Measurements from ENCODE around the gene S1PR2.
A peak's percentile ranks its signal among the peaks of the same experiment; 100 is the strongest.
"Not testable (repeated sequence)": the region's sequence is repeated elsewhere in the genome, so short reads cannot be mapped to it uniquely, and the experiment has no call there.

S1PR2 gene

DNA sequence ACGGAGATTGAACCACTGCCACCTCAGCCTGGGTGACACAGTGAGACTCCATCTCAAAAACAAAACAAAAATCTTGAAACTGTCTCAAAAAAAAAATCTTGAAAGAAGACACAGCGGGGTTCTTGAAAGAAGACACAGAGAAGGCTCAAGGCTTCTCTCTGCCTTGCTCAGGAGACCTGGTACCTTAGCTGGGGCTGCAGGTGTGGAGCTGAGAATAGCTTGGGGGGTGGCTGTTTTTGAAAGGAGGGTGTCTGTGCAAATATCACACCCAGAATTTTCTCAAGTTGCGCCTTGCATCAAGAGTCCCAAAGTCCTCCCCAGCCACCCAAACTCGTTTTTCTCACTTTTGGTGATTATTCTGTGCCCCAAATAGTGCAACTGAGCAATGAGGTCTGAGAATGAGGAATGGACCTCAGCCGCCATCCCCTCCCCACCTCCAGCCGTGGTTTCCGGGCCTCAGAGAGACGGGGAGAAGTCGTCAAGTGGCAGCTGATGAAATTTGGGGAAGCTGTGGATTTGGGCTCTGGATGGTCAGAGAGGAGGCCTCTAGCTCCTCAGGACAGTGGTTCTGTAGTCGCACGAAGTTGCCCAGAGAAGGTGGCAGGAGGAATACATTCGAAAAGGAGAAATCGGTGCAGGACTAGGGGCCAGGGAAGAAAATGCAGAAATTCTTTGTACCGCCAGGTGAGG is 8.8 kb downstream of the S1PR2 start:
- peak; percentile 5 for DNase-seq

DNA sequence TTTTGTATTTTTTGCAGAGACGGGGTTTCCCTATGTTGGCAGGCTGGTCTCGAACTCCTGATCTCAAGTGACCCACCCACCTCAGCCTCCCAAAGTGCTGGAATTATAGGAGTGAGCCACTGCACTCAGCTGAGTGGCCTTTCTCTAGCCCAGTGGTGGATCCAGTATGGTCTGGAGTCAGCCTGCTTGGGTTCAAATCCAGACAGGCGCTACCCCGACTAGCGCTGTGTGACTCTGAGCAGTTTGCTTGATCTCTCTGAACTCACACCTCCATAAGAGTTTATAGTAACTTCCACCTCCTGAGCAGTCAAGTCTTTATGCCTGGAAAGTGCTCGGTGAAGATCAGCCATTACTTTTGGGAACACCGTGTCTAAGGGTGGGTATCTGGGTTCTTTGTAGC is 10.4 kb downstream of the S1PR2 start:
- no peak for DNase-seq

DNA sequence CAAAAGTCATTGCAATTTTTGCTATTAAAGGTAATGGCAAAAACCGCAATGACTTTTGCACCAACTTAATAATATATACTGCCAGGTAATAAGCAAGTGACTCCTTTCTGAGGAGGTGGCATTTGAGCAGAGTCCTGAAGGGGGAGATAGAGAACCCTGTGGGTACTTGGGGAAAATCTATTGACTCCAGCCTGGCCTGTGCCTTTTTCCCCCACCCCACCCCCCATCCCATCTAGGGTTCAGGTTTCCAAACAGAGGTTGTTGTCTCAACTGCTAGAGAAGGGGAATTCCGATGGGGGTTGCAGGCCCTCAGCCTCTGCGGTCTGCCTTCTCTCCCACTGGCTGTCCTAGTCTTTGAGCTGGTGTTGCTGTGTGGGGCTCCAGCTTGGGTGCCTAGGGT is 11.5 kb downstream of the S1PR2 start:
- no peak for DNase-seq

DNA sequence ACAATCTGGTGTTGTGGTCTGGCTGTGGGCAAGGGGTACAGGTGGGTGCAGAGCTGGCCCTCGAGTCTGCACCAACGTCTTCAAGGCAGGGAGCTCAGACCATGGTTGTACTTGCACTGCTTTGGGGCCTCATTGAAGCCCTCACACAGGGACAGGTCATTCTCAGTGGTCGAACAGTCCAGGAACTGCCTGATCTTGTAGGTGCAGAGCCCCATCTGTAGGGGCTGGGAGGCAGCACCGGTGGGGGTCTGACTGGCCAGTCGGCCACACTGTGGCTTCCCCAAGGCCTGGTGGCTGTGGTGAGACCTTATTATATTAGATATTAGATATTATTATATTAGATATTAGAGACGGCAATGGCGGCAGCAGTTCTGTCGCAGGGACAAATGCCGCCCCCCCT is 14.0 kb downstream of the S1PR2 start:
- DNase-seq = no peak

DNA sequence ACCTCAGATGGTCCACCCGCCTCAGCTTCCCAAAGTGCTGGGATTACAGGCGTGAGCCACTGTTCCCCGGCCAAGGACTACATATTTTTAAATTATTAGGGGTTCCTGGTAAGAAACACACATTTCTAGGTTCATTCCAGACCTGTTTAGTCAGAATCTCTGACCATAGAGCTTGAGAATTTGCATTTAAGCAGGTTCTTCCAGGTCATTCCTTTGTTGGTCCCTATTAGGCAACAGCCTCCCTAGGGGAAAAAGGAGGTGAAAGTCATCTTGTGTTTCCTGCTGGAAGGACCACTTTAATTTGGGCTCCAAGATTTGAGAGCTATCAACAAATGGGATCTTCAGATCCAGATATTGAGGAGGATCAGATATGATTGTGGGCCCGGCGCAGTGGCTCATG is 16.3 kb downstream of the S1PR2 start:
- no peak for DNase-seq

DNA sequence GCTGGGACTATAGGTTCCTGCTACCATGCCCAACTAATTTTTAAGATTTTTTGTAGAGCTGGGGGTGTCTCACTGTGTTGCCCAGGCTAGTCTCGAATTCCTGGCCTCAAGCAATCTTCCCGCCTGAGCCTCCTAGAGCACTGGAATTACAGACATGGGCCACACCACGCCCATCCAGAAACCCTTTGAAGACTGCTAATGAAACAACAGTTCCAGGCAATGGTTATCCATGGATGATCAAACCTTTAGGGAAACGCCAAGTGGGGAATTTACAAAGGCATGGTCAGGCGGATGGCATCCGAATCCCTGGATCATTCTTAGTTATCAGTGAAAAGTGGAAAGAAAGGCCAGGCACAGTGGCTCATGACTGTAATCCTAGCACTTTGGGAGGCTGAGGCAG is 19.4 kb downstream of the S1PR2 start:
- no peak for DNase-seq

DNA sequence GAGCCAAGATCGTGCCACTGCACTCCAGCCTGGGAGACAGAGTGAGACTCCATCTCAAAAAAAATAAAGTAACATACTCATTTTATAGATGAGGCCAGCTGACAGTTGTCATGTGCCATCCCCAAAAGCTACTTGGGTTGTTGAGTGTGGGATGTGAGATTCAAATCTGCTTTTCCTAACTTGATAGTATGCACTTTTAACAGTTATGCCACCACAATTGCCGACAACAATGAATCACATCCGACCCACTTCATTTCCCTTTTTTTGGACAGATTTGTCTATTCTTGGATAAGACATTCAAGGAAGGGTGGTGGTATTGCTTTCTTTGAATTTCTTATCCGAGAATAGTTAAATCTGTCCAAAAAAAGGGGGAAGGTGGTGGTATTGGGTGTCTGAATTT is 20.1 kb downstream of the S1PR2 start:
- no peak for DNase-seq

DNA sequence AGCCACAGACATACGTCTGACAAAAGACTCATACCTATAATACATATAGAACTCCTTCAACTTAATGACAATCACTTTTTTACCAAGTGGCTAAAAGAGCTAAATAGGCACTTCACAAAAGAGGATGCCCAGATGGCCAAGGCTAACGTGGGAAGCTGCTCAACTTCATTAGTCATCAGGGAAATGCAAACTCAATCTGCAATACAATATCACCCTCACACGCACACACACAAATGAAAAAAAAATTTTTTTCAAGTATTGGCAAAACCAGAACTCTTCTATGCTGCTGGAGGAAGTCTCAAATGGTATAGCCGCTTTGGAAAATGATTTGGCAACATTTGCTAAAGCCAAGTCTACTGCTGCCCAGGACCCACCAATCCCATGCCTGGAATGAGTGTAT is 21.8 kb downstream of the S1PR2 start:
- DNase-seq = no peak

DNA sequence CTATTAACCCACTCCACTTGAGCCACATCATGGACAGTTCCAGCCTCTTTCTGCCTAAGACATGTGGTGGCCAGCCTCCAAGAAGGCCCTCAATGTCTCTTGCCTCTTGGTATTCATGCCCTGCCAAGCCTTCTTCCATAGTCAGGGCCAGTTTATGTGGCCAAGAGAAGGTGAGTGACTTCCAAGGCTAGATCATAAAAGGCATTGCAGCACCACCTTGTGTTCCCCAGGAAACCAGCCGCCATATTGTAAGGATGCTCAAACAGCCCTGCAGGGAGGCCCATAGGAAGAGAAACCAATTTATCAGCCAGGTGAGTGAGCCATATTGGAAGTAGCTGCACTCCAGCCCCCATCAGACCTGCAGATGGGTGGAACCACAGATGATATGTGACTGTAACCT is 24.1 kb downstream of the S1PR2 start:
- DNase-seq = no peak

DNA sequence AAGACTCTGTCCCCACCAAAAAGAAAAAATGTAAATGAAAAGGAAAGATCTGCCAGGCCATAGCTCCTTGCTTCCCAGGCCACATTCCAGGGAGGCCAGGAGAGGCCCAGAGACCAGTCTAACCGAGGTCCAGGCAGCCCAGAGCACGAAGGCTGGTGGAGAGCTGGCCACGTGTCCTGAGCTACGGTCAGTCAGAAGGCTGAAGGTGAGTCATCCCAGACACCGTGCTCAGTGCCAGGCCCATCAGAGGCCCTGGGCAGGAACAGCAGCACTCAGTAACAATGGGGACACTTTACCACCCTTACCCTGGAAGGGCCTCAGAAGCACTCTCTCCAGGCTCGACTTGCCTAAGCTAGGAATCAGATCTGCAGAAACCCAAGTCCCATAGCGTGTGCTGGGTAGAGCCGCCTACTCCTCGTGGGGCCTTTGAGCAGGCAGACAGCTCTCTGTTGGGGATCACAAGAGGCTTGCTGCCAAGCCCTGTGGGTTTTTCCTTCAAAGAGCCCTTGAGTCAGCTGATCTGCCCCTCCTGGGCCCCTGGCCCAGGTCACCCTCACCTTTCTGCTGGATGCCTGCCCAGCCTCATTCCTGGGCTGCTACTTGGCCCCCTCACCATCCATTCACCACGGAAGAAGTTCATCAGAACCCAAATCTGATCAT is 24.8 kb downstream of the S1PR2 start:
- no peak for DNase-seq

DNA sequence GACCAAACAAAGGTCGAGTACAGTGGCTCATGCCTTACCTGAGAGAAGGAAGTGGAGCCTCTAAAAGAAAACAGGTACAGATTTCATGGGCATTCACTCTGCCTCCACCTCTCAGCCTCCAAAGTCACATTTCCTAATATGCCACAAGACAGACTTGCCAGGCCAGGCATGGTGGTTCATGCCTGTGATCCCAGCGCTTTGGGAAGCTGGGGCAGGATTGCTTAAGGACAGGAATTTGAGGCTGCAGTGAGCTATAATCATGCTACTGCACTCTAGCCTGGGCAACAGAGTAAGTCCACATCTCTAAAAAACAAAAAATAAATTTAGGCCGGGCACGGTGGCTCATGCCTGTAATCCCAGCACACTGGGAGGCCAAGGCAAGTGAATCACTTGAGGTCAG is 25.5 kb downstream of the S1PR2 start:
- no peak for DNase-seq

DNA sequence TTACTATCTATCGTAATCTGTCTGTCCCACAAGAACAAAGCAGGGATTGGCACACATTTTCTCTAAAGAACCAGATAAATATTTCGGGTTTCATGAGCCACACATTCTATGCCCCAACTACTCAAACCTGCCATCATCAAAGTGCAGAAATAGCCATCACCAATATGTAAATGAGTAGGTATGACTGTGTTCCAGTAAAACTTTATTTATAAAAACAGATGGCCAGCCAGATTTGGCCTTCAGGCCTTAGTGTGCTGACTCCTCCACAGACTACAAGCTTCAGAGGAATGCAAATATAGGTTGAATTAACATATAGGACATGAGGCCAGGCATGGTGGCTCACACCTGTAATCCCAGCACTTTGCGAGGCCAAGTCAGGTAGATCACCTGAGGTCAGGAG is 27.4 kb downstream of the S1PR2 start:
- DNase-seq = no peak

DNA sequence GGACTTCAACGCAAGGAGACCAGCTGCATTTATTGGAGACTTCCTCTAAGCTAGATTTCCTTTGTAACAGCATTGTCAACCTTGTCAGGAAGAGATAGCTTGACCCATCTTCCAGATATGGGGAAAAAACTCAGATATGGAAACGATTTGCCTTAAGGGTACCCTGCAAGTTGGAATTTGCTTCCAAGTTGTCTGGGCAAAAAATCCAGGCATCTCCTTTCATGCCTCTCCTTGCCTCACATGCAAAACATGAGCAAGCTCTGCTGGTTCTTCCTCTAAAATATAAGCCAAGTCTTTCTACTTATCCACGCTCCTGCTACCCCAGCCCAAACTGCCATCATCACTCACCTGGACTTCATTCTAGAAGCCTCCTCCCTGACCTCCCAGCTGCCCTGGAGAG is 30.0 kb downstream of the S1PR2 start:
- no peak for DNase-seq

DNA sequence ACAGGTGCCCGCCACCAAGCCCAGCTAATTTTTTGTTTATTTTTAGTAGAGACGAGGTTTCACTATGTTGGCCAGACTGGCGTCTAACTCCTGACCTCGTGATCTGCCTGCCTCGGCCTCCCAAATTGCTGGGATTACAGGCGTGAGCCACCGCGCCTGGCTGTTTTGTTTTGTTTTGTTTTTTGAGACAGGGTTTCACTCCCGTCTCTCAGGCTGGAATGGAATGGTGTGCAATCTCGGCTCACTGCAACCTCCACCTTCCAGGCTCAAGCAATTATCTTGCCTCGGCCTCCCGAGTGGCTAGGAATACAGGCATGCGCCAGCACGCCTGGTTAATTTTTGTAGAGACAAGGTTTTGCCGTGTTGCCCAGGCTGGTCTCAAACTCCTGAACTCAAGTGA is 31.0 kb downstream of the S1PR2 start:
- DNase-seq = not testable (repeated sequence)

DNA sequence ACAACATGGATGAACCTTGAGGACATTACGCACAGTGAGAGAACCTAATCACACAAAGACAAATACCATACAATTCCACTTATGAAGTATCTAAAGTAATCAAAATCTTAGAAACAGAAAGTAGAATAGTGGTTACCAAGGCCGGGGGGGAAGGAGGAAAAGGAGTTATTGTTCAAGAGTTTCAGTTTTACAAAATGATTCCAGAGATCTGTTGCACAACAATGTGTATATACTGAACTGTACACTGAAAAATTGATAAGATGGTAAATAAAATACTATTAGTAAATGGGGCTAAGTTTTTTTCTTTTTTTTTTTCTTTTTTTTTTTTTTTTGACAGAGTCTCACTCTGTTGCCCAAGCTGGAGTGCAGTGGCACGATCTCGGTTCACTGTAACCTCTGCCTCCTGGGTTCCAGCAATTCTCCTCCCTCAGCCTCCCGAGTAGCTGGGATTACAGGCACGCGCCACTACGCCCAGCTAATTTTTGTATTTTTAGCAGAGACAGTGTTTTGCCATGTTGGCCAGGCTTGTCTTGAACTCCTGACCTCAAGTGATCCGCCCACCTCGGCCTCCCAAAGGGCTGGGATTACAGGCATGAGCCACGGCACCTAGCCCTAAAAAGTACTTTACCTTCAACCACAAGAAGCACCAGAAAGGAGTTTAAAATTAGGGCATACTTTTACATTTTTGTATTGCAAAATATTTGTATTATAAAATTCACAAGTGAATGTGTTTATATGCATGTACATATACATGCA is 32.1 kb downstream of the S1PR2 start:
- DNase-seq = not testable (repeated sequence)

DNA sequence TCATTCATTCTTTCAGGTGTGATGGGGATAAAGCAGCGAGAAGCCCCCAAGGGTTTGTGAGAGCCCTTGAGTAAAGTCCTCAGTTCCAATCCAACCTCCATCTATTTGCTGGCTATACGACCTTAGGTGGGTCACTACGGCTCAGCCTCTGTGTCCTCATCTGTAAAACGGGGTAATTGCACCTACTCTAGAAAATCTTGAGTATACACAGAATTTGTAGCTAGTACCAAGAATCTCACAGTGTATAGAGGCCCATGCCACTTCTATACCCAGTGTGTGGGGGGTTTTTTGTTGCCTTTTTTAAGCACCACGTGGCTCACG is 36.0 kb downstream of the S1PR2 start:
- DNase-seq = no peak

DNA sequence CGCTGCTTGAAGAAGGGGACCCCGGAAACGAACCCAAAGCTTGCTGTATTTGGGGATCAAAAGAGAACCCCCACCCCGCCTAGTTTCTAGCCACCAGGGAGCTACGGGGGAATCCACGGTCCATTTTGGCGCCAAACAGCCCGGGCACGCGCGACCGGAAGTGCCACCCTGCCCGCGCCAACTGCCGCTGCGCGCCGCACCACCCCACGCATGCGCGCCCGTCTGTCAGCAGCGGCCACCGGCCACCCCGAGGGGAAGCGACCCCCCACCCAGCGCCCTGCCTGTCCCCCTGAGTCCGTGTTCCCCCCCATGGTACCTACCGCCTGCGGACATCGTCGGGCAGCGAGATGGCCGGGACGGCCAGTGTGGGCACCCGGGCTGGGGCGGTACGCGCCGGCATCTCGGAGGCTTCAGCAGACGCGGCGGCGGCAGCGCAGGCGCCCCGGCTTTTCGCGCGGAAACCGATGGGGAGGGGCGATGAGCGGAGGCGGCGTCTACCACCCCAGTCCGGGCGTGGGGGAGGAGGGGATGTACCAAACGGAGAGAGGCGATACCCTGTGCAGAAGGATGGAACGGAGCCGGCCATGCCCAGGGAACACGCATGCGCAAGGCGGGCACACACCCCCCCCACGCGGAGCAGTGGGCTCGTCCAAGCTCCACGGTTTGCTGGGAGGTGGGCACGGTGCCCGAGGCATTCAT is 36.5 kb downstream of the S1PR2 start, which contains the start of gene DNMT1:
DNMT1 (minus strand) TSS at position 454 of the 699 bp plus-strand sequence; CDS start at position 400, 54 bp downstream.
- peak; percentile 86 for DNase-seq

DNA sequence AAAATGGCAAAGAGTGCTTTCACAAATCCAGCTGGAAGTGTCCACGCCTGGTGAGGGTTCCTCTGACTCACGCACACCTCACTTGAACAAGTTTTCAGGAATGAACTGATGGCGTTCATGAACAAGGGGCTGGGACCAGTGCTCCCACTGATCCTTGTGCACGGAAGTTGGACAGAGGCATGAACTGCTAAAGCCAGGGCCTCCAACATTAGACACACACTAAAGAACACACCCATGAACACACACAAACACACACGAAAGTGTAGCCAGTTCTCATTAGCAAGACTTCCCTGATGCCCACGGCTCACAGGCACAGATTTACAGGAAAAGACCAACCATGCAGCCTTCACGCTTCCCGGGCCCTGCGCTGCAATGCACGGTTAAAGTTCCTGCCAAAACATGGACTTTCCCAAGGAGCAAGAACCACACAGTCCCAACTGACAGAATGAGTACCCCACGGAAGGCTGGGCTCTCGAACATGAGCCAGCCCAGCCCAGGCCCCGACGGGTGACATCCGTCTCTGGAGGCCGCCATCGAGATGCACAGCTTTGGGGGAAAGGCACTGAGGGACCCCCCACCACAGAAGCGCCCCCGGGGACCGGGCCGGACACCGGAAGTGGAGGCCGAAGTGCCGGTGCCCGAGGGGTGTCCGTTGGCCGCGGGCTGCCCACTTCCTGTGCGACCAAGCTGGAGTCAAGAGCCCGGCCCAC is 37.2 kb downstream of the S1PR2 start:
- no peak for DNase-seq

DNA sequence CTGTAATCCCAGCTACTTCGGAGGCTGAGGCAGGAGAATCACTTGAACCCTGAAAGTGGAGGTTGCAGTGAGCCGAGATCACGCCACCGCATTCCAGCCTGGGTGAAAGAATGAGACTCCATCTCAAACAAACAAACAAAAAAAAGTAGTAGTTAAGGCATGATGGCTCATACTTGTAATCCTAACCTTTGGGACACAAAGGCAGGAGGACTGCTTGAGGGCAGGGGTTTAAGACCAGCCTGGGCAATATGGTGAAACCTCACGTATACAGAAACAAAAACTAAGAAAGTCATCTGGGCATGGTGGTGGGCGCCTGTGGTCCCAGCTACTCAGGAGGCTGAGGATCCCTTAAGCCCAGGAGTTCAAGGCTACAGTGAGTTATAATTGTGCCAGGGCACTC is 38.2 kb downstream of the S1PR2 start:
- no peak for DNase-seq

DNA sequence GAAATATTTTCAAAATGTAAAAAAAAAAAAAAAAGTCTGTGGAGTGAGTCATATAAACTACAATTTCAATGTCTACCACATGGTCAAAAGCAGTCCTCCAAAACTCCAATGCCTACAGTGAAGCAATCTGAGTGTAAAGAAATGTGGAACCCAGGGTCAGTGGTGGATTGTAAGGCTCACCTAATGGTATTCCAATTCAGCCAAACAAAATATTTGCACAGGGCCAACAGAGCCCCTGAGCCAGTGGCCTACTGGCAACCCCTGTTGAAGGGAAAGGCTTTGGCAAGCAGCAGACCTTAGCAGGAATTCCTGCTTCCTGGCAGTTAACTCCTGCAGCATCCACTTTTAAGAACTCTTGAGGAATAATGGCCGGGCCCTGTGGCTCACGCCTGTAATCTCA is 39.8 kb downstream of the S1PR2 start:
- no peak for DNase-seq

DNA sequence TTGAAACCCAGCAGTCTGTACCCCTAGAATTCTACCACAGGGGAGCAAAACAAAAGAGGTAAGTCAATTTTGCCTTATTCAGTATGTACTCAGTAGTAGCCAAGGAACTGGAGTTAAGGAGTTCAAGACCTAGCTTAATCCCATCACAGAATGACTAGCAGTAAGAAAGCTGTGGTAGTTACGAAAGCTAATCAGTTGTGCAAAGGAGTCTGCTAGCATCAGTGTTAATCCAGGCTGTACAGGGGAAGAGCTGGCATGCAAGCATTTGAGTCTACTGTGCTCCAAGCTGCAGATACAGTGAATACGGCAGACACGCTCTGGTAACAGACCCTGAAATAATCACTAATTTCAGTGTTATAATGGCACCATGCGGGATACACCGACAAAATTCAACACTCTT is 41.1 kb downstream of the S1PR2 start:
- DNase-seq = no peak

DNA sequence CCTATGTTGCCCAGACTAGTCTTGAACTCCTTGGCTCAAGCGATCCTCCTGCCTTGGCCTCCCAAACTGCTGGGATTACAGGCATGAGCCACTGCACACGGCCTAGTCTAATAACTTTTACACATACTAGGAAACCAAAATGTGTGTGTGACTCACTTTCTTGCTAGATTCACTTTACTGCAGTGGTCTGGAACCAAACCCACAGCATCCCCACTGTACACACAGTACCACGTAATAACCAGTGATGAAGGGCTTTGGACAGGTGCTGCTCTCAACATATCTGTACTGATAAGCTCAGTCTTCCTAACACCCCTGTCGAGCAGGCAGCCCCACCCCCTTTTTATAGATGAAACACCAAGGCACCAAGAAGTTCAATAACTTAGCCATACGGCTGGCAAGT is 41.5 kb downstream of the S1PR2 start:
- no peak for DNase-seq

DNA sequence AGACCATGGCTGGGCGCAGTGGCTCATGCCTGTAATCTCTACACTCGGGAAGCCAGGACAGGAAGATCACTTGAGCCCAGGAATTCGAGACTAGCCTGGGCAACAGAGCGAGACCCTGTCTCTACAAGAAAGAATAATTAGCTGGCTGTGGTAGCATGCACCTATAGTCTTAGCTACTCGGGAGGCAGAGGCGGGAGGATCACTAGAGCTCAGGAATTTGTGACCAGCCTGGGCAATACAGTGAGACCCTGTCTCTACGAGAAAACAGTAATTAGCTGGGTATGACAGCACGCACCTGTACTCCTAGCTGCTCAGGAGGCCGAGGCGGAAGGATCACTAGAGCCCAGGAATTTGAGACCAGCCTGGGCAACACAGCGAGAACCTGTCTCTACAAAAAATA is 43.8 kb downstream of the S1PR2 start:
- DNase-seq = no peak

Measured in GF-D8 (cell line).